VCaP (cell line): ENCODE data around the gene C12orf50.
"Not testable (repeated sequence)": the region's sequence is repeated elsewhere in the genome, so short reads cannot be mapped to it uniquely, and the experiment has no call there.

Source experiments
- H3K27ac ChIP-seq: fragments of 450-650 bp; 2 replicates; pipeline ENCODE4 v1.5.1; 2017
- TF ChIP-seq, protein P1 (sequence below): fragments of 450-650 bp; conservative IDR thresholded peaks from 2 replicates; pipeline ENCODE4 v1.5.1; 2017; ENCODE audit warnings: mild to moderate bottlenecking, moderate library complexity

Gene C12orf50

DNA sequence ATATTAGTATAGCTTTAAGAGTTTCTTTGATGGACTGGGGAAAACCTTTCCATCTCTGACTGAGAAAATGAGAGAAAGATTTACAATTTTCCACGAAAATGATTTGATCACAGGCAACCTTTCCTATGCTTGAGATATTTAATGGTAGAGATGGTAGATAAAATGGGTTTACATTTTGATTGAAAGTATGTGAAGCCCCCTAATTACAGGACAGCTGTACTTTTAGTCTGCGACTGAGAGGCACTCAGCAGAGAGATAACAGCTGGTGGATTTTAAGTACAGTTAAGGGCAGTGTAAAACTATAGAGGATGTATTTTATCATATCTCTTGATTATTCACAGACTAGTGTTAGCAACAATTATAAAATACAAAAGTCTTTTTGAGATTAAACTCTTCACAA lies 40.7 kb downstream of the C12orf50 start:
- TF ChIP-seq, protein P1, sequence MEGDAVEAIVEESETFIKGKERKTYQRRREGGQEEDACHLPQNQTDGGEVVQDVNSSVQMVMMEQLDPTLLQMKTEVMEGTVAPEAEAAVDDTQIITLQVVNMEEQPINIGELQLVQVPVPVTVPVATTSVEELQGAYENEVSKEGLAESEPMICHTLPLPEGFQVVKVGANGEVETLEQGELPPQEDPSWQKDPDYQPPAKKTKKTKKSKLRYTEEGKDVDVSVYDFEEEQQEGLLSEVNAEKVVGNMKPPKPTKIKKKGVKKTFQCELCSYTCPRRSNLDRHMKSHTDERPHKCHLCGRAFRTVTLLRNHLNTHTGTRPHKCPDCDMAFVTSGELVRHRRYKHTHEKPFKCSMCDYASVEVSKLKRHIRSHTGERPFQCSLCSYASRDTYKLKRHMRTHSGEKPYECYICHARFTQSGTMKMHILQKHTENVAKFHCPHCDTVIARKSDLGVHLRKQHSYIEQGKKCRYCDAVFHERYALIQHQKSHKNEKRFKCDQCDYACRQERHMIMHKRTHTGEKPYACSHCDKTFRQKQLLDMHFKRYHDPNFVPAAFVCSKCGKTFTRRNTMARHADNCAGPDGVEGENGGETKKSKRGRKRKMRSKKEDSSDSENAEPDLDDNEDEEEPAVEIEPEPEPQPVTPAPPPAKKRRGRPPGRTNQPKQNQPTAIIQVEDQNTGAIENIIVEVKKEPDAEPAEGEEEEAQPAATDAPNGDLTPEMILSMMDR: no peak
- H3K27ac ChIP-seq: no peak overlapping the region

DNA sequence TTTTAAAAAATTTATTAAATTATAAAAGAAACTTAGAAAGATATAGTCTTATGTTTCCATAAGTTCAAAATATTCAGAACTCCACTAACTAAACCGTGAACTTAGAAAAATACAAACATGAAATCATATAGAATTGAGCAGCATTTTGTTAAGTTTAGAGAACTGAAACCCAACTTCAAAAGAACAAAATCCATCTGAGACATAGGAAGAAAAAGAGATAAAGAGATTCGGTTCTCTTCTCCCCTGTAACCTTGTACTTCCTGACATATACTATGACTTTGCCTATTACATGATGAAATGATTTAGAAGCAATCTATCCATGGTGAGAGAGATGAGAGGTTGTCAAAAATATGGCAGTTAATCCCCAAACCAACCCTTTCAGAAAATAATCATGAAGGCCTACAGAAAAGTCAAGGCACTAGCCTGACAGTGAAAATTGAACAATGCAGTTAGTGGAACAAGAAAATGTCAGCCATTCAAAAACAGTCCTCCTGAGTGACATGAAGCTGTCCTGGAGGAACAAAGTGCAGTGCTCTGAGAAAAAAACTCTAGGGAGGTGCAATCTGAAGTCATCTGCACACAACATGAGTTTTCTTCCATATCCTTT lies 44.0 kb downstream of the C12orf50 start:
- H3K27ac ChIP-seq: no peak overlapping the region
- TF ChIP-seq, protein P1: no peak

- TF ChIP-seq, protein P1: no peak
- H3K27ac ChIP-seq: no peak overlapping the region
Observed at GRCh38 chr12:87982208-87982607, 47.0 kb downstream of the C12orf50 start.

- TF ChIP-seq, protein P1: no peak
Observed at GRCh38 chr12:87981495-87981894, 47.7 kb downstream of the C12orf50 start.

DNA sequence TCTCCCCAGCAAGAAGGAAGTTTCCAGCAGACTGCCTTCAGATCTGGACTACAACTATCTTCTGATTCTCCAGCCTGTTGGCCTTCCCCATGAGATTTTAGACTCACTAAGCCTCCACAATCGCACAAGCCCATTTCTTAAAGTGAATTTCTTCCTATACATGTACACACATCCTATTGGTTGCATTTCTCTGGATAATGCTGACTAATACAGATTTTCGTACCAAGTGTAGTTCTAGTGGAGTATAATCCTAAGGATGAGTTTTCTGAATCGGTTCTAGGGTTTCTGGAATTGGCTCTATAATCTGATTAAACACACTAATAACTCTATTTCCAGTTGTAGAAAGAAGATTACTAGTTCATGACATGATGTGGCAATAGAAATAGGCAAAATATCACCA lies 53.3 kb downstream of the C12orf50 start:
- TF ChIP-seq, protein P1: no peak
- H3K27ac ChIP-seq: no peak overlapping the region

More at GRCh38 chr12:87981495-87981894, 47.7 kb downstream of the C12orf50 start:
- no peak overlapping the region for H3K27ac ChIP-seq

DNA sequence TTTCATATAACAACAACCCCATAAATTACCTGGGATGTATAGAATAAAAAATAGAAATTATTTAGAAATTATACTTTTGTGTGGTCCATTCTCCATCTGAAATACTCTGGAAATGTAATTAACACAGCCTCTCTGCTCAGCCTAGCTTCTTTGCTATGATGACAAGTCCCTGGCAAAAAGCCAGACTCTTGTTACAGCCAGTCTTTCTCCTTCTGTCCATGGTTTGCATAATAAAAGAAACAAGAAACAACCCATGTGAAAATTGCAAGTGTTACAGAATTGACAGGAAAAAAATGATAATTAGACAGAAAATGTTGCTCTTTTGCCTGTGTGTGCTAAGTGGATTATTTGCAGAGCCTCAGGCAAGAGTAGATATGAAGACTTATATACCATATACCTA lies 61.3 kb downstream of the C12orf50 start:
- no peak overlapping the region for H3K27ac ChIP-seq
- TF ChIP-seq, protein P1: no peak

- TF ChIP-seq, protein P1: no peak
- H3K27ac ChIP-seq: no peak overlapping the region
Observed at GRCh38 chr12:87960566-87960965, 68.6 kb downstream of the C12orf50 start.

DNA sequence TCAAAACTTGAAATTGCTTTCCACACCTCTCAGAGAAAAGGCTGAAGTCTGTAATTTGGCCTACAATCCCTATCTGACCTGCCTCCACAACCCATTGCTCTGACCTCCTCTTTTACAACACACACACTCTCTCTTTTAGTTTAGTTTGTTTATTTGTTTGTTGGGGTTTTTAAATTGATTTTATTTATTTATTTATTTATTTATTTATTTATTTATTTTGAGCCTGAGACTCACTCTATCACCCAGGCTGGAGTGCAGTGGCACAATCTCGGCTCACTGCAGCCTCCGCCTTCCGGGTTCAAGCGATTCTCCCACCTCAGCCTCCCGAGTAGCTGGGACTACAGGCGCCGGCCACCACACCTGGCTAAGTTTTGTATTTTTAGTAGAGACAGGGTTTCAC lies 75.2 kb downstream of the C12orf50 start:
- not testable (repeated sequence) for H3K27ac ChIP-seq
